22Rv1 (cell line): ENCODE measurements around the gene RAET1E.
"Not testable (repeated sequence)": the region's sequence is repeated elsewhere in the genome, so short reads cannot be mapped to it uniquely, and the experiment has no call there.

Source experiments
- H3K27ac ChIP-seq: fragments of 450-650 bp; 2 replicates; pipeline ENCODE4 v1.5.1; 2017
- ZFX ChIP-seq: fragments of 450-650 bp; IDR thresholded peaks from 2 replicates; pipeline ENCODE4 v1.6.1; 2017; ENCODE audit warnings: antibody characterized with exemption, borderline replicate concordance
- TF ChIP-seq, protein P1 (sequence below): fragments of 450-650 bp; IDR thresholded peaks from 2 replicates; pipeline ENCODE4 v1.5.1; 2017; ENCODE audit warnings: mild to moderate bottlenecking

Gene RAET1E

DNA sequence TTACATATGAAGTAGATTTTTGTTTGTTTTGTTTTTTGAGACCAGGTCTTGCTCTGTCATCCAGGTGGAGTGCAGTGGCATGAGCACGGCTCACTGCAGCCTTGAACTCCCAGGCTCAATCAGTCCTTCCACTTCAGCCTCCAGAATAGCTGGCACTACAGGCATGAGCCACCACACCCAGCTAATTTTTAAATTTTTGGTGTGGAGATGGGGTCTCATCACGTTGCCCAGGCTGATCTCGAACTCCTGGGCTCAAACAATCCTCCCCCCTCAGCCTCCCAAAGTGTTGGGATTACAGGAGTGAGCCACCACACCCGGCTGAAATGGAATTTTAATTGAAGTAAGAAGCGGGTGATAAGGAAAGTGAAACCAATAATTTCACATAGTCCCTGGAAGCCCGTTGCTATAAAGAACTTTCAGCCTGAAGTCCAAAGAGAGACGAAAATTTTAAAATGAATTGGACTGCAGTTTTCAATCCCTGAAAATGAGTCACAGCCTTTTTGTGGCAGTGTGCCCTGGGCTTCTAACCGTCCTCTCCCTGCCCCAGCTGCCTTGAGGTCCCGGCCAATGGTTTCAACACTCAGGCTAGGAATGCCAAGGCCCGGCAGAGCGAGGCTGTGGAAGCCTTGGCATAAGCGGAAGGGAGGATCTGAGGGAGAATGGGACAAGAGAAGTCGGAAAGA, 757 bp downstream of the RAET1E start:
- no peak for TF ChIP-seq ZFX
- TF ChIP-seq, protein P1, sequence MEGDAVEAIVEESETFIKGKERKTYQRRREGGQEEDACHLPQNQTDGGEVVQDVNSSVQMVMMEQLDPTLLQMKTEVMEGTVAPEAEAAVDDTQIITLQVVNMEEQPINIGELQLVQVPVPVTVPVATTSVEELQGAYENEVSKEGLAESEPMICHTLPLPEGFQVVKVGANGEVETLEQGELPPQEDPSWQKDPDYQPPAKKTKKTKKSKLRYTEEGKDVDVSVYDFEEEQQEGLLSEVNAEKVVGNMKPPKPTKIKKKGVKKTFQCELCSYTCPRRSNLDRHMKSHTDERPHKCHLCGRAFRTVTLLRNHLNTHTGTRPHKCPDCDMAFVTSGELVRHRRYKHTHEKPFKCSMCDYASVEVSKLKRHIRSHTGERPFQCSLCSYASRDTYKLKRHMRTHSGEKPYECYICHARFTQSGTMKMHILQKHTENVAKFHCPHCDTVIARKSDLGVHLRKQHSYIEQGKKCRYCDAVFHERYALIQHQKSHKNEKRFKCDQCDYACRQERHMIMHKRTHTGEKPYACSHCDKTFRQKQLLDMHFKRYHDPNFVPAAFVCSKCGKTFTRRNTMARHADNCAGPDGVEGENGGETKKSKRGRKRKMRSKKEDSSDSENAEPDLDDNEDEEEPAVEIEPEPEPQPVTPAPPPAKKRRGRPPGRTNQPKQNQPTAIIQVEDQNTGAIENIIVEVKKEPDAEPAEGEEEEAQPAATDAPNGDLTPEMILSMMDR, result no peak
- H3K27ac ChIP-seq, result no peak overlapping the region

DNA sequence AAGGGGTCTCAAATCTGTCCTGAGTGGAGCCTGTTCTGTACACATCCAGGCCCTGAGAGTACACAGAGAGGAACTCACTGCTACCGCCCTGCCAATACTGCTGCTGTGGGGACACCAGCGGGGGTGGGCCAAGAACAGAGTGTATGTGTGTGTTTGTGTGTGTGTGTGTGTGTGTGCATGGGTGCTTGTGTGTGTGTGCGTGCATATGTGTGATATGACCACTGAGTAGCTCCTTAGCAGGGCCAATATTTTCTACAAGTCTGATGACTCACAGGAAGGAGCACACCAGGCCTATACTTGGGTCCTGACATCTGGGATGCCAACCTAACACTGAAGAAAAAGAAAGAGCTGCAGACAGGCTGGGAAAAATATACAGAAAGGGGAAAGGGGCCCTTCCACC, 1.4 kb downstream of the RAET1E start:
- no peak for TF ChIP-seq ZFX
- TF ChIP-seq, protein P1, result no peak
- H3K27ac ChIP-seq, result no peak overlapping the region

DNA sequence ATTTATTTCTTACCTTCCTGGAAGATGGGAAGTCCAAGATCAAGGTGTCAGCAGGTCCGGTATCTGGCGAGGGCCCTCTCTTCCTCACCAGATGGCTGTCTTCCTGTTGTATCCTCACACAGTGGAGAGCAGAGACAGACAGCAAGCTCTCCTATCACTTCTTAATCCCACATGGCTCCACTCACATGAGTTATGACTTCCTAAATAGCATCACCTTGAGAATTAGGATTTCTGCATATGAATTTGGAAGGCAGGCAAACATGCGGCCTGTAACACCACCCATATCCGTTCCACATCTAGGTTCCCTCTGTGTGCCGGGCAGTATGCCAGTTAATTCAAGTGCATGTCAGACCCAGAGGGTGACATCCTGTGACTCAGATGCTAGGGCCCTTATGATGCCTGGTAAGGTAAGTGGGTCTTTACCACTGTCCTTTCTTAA, 2.1 kb downstream of the RAET1E start:
- TF ChIP-seq ZFX, result no peak
- TF ChIP-seq, protein P1, result no peak
- H3K27ac ChIP-seq, result no peak overlapping the region

DNA sequence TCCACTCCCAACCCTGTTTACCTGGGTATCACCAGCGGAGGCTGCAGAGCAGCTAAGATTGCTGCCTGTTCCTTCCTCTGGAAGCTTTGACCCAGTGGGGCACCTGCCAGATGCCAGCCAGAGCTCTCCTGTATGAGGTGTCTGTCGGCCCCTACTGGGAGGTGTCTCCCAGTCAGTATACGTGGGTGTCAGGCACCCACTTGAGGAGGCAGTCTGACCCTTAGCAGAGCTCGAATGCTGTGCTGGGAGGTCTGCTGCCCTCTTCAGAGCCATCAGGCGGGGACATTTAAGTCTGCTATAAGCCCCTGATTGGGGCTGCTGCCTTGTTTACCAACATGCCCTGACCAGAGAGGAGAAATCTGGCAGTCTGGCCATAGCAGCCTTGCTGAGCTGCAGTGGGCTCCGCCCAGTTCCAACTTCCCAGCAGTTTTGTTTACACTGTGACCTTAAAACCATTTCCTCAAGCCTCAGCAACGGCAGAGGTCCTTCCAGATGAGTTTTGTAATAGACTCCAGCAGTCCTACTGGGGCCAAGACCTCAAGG, 2.8 kb downstream of the RAET1E start:
- TF ChIP-seq ZFX, result no peak
- TF ChIP-seq, protein P1, result no peak
- no peak overlapping the region for H3K27ac ChIP-seq

DNA sequence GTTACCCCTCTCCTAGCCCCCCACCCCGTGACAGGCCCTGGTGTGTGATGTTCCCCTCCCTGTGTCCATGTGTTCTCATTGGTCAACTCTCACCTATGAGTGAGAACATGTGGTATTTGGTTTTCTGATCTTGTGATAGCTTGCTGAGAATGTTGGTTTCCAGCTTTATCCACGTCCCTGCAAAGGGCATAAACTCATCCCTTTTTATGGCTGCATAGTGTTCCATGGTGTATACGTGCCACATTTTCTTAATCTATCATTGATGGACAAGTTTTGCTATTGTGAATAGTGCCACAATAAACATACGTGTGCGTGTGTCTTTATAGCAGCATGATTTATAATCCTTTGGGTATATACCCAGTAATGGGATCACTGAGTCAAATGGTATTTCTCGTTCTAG, 6.0 kb downstream of the RAET1E start:
- not testable (repeated sequence) for H3K27ac ChIP-seq

DNA sequence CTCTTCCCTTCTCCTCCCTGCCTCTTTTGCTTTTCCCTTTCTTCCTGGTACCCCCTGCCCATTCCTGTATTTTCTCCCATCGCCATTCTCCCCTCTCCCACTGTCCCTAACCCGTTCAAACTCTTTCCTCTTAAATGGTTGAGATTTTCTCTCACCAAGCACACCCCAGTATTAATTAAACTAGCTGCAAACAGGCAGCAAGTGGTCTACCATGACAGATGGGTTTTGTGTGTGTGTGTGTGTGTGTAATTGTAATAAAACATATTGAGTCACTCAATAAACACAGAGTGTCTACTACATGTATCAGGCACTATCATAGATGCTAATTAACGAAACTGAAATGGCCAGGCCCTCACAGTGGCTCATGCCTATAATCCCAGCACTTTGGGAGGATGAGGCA, 6.7 kb downstream of the RAET1E start:
- H3K27ac ChIP-seq, result no peak overlapping the region
- no peak for TF ChIP-seq ZFX
- TF ChIP-seq, protein P1, result no peak

DNA sequence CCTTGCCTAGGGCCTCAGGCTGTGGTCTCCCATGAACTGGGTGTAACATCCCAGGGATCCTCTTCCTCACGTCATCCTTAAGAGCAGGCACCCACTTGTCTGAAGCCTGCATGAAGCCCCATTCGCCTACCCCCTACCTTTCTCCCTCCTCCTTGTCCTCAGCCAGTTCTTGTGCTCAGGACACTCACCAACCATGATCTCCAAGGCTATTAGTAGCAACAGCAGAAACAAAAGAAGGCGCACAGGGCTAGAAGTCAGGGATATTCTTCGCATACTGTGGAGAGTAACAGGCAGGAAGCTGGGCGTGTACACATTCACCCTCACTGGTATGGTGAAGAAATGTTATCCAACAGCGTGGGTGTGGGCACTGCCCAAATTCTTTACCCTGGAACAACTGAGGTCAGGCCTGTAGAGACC, 7.3 kb downstream of the RAET1E start:
- H3K27ac ChIP-seq, result no peak overlapping the region

More for the DNA sequence above, 7.3 kb downstream of the RAET1E start:
- TF ChIP-seq, protein P1, result no peak
- no peak for TF ChIP-seq ZFX
